ENCODE results near the gene NAV2.
"Not testable (repeated sequence)": the region's sequence is repeated elsewhere in the genome, so short reads cannot be mapped to it uniquely, and the experiment has no call there.

NAV2 gene

GRCh38 chr11:19910931-19911330, 198.3 kb downstream of the NAV2 start:
- peak; percentile 10 for DNase-seq

DNA sequence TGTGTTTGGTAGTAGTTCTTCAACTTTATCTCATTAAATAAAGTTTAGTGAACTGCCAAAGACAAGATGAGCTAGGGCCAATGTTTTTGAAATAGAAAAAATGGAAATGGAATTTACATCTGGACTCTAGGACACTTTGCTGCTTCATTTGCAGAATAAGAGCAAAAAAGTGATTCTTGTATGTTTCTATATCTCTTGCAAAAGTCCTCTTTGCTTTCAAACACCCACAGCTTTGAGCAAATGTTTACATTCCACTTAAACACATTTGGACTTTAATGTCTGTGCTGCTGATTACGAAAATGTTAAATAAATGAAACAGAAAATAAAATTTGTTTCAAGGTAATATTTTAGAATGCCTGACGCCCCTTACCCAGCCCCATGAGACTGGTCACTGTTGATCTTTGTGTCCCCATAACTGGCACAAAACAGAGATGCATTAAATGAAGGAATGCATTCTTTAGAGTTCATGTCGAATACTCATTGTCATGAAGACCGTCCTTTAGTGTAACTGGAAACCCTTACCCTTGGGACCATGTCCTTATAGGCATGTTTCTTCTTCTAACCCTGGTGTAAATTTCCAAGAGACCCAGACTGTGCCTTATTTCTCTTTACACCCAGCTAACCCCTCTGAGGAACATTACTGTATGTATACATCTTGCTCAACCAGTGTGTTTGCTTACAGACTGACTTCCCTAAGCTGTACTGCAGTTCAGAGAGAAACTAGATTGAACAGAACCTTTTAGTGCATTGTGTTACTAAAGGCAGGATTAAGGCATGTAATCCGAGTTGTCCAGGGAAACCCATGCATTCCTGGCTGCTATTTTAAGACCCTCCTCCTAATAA, 199.7 kb downstream of the NAV2 start:
- no peak for DNase-seq

DNA sequence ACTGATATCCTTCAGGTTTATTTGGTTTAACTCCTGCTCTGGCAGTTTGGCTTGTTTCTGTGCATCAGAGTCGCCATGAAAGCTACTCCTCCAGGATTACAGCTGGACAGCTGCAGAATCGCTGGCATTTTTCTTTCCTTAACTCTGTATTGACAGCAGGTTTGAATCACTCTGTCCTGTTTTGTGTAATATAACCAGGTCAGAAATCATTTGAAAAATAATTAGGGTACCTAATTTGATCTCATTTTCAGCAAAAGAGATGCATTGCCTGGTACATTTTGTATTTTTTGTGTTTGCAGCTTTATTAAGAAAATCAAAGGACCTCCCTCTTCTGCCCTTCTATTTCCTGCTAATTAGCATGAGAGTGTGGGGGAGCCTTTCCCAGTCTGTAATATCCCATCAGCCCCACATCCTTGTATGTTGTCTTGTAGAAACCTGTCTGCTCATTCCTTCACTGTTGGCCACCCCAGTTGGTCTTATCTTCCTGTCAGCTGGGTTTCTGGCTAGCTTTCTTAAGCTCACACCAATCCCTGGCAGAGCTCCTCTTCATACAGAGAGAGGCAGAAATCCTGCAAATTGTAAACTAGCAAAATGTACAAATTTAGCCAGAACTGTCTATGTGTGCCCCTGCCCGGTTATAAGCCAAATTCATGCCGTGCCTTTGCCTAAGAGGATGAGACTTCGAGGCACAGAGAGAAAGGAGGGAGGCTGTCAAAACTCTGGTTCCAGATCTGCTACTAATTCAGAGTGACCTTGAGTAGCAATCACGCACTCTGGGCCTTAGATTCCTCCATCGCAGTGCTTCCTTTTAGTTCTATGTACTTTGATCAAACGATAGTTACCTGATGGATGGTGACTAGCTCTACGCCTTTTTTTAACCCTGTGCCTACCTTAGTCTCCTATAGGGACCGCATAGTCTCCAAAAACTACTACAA, 200.6 kb downstream of the NAV2 start:
- DNase-seq, result no peak

- no peak for DNase-seq
These were observed 201.2 kb downstream of the NAV2 start for GRCh38 chr11:19913893-19914249.

DNA sequence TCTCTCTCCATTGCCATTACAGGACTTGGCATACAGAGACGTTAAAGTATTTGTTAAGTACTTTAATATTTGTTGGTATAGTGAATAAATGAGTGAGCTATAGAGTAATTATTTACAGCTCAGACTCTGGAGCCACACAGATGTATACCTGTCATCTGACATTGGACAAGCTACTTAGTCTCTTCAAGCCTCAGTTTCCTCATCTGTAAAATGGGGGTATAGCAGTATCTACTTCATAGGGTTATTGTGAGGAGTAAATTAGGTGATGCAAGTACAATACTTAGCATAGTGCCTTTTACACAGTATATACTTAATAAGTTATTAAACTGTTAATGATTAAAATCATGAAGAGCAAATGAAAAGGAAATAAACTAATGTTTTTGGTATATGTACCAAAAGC, 203.2 kb downstream of the NAV2 start:
- DNase-seq, result no peak

- no peak for DNase-seq
These were observed 204.4 kb downstream of the NAV2 start for GRCh38 chr11:19917069-19917468.

DNA sequence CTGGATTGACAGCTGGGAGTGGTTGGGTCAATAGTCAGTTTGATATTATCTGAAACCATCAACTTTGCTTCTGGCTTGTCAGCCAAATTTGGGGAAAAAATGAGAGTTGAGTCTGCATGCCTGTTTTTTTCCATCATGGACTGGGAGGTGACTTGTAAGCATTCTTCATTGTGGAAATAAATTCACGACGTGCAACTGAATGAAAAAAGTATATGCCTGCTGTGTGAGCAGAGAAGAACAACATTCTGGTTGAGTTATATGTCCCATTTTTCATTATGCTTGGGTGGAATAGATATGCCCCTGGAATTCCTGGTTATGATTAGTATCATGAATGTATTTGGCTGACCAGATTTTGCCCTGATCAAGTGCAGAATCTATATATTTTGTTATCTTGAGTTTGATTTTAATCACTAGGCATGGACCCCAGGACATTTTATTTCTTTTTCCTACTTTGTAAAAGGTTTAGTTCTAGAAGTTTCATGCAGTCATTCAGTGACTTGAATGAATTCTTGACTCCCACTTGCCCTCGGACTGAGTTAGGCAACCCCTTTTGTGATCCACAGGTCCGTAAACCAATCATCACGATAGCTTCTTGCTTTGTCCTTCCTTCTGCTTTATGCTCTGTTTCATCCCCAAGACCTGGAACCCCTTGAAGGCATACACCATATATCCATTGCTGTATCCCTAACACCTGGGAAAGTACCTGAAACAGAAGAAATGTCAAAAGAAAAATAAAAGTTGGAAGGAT, 205.8 kb downstream of the NAV2 start:
- no peak for DNase-seq

DNA sequence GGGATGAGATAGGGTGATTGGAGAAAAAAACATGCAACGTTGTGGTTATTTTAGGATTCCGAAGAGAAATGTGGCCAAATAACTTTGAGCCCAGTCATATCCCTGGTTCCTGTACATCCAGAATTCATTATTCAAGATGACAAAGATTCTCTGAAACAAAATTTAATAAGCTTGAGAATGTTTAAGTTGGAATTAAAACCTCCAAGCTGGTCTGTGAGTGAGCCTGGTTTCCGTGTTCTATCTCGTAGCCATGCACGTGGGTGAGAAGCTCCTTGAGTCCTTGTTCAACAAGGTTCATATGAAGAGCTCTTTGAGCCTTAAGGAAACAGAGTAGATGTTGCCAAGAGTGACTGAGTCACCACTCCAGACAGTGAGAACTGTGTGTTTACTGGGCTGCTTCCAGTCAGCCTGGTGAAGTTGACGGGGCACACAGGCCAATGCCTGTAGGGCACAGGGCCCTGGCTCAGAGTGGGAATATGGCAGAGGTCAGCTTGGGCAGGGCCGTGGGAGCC, 206.5 kb downstream of the NAV2 start:
- no peak for DNase-seq

GRCh38 chr11:19920982-19921381, 208.3 kb downstream of the NAV2 start:
- no peak for DNase-seq

GRCh38 chr11:19921976-19922688, 209.5 kb downstream of the NAV2 start:
- no peak for DNase-seq

DNA sequence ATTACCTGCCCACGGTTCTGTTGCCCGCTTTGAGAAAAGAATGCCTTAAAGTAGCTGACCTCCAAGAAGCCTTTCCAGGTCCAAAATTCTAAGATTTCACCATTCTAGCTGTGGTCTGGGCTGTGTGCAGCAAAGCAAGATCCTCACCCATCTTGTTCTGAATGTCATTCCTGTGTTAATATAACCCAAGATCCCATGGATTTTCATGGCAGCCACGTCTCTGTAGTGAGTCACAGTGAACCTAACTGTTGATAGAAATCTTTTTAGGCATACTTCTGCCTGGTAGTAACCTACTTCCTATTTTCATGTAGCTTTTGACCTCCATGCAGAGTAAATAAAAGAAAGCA, 210.0 kb downstream of the NAV2 start:
- DNase-seq, result no peak

- no peak for DNase-seq
These were observed 211.0 kb downstream of the NAV2 start for GRCh38 chr11:19923626-19924025.

- no peak for DNase-seq
These were observed 211.7 kb downstream of the NAV2 start for GRCh38 chr11:19924311-19924710.

DNA sequence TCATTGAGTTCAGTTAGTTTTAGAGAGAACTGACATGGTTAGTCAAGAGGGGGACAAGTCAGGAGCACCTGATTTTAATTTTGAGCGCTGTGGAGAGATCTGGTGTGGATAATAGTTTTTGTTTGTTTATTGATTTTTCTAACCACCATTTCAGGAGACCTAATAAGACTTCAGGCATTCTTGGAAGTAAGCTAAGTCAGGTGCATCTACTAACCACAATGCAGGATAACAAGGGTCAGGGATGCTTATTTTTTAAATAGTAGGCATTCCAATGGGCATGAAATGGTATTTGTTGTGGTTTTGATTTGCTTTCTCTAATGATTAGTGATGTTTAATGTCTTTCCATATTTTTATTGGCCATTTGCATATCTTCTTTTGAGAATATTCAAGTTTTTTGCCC, 212.1 kb downstream of the NAV2 start:
- DNase-seq, result no peak

DNA sequence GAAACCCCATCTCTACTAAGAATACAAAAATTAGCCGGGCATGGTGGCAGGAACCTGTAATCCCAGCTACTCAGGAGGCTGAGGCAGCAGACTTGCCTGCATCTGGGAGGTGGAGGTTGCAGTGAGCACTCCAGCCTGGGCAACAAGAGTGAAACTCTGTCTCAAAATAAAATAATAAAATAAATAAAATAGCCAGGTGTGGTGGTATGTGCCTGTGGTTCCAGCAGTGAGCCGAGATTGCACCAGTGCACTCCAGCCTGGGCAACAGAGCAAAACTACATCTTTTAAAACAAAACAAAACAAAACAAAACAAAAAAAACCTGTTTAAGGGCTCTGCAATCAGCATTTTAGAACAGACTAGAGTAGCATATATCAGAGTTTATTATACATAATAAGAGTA, 214.8 kb downstream of the NAV2 start:
- not testable (repeated sequence) for DNase-seq

- no peak for DNase-seq
These were observed 216.5 kb downstream of the NAV2 start for GRCh38 chr11:19929147-19929546.

DNA sequence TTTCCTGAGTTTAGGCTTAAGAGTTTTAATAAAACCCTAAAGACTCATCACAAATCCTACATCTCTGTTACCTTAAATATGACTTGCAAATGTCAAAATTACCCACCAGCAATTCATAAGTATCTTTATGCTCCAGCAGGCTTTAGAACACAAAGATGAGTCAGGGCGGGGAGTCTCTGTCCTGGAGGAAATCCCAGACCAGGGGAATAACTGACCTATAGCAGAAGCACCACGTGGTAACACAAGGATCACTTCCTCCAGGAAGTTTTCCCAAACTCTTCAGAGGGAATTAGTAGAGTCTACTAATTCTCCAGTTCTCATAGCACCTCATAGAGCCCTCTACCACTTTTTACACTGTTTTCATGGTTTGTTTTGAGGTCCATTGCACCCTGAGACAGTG, 217.0 kb downstream of the NAV2 start:
- DNase-seq, result no peak

DNA sequence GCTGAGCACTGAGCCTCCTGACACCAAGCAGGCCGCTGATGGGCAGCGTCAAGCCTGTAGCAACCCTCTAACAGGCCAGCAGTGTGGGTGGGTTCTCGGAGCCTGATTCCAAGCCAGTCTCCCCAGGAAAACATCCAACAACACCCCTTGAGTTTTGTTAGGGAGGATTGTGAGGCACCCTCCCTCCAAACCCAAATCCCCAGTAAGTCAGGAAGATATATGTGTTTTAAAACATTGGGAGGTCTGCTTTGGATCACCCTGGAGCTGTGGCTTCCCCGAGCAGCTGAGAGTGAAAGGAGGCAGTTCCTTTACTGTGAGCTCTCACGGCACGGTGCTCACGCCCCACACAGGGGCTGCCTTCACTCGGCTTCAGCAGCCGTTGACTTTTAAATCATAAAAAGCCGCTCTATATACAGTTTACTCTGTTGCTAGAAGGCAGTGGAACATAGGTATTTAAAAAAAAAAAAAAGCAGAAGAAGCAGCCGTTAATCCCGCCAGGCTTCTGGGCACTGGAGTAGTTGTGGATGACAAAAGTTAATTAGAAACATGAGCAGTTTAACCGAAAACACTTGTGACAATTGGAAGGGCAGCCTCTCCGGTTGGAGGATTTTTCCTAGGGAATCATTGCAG, 218.6 kb downstream of the NAV2 start:
- DNase-seq, result peak; percentile 5

DNA sequence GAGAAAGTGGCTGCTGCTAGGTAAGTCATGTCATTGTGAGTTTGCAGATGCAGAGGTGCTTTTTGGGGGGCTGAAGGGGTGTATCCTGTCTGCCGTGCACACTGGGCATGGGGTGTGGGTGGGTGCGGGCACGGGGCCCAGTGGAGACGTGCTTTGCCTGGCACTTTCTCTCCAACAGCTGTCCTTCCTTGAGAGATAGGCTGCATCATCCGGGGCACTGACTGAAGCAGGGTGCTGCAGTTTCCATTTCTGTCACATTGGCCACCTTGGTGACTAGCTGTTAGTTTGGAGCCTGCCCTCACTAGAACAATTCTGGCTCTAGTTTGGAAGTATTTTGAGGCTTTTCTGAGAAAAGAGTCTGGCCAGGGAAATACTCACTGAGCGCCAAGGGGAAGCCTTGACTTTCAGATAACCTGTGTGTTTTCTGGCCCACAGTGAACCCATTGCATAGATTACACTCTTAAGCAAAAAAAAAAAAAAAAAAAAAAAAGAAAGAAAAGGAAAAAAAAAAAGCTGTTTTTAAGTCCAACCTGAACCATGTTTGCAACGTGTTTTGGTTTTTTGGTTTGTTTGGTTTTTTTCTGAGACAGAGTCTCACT, 219.2 kb downstream of the NAV2 start:
- no peak for DNase-seq

DNA sequence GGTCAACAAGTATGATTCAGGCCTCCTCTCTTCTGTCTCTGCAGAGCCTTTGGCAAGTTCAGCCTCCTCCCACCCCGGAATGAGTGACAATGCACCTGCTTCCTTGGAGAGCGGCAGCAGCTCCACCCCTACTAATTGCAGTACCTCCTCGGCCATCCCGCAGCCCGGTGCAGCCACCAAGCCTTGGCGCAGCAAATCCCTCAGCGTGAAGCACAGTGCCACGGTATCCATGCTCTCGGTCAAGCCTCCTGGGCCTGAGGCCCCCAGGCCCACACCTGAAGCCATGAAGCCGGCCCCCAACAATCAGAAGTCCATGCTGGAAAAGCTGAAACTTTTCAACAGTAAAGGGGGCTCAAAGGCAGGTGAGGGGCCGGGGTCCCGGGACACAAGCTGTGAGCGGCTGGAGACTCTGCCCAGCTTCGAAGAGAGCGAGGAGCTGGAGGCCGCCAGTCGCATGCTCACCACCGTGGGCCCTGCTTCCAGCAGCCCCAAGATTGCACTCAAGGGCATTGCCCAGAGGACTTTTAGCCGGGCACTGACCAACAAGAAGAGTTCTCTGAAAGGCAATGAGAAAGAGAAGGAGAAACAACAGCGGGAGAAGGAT, 220.6 kb downstream of the NAV2 start:
- DNase-seq, result no peak

DNA sequence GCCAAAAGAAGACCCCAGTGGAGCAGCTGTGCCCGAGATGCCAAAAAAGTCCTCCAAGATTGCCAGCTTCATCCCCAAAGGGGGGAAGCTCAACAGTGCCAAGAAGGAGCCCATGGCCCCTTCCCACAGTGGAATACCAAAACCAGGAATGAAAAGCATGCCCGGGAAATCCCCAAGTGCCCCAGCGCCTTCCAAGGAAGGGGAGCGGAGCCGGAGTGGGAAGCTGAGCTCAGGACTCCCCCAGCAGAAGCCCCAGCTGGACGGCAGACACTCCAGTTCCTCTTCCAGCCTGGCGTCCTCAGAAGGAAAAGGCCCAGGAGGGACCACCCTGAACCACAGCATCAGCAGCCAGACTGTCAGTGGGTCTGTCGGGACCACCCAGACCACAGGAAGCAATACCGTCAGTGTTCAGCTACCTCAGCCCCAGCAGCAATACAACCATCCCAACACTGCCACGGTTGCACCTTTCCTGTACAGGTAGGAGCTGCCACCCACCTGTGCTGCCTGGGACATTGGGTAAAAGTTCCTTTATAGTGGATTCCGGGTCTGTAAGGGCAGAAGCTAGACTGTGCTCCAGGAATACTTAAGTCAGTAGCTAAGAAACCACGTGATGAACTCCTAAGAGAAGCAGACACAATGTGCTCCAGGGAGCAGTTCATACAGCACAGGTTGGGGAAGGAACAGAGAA, 221.3 kb downstream of the NAV2 start:
- DNase-seq, result no peak

Measured in NCI-H1694 treated with DMSO at 0.1 percent for 48 hours (cell line).